B cell (primary cell): ENCODE measurements around the gene VAV2. TPM values are rescaled to one million over a fixed set of nuclear protein-coding genes. Genes with fewer than 3 reads are reported as not detected.

Experiments used
- ATAC-seq: fragments of 200-7000 bp; cut with Tn5 transposase; one replicate; pipeline ENCODE4 v1.10.0; 2021; ENCODE audit warnings: low read depth, mild to moderate bottlenecking, moderate number of reproducible peaks, moderate library complexity
- CTCF ChIA-PET: fragments of 350-600 bp; sonication (Branson Sonifier 250); formaldehyde crosslinking; loops from one replicate; lab custom pipeline; 2021; ENCODE audit warnings: antibody characterized with exemption, inconsistent platforms; lab: Charles Lee
- POLR2A ChIA-PET: fragments of 350-600 bp; sonication (Branson Sonifier 250); formaldehyde crosslinking; loops from one replicate; lab custom pipeline; 2021; ENCODE audit warnings: antibody characterized with exemption; lab: Charles Lee
- DNase-seq: peaks from one replicate; pipeline ENCODE4 v3.0.0; 2013
- H2AFZ ChIP-seq: 2 replicates; pipeline ENCODE4 v1.6.1; 2012; ENCODE audit warnings: mild to moderate bottlenecking, low read depth, low read length; ENCODE audit not compliant: insufficient read depth, poor library complexity, severe bottlenecking
- H3K27ac ChIP-seq, 2 donors: 1 replicate in 1 of 2; 2 replicates in 1 of 2; pipeline ENCODE4 v1.5.1; 2012 to 2013; ENCODE audit warnings: low read length in 2 of 2, mild to moderate bottlenecking in 2 of 2, moderate library complexity in 1 of 2
- H3K27me3 ChIP-seq, 4 experiments: fragments of 200-600 bp in 1 of 4; sonication (generic) in 1 of 4; replicated peaks in 1 of 4; 1 replicate in 2 of 4; 2 replicates in 2 of 4; pipeline versions ENCODE4 v1.6.1 to v1.7.0; 2013 to 2016; ENCODE audit warnings: low read length in 3 of 4, mild to moderate bottlenecking in 2 of 4, mixed read lengths in 1 of 4, moderate library complexity in 1 of 4; ENCODE audit not compliant: insufficient read depth in 4 of 4, control insufficient read depth in 3 of 4; ENCODE audit errors: control extremely low read depth in 1 of 4
- H3K36me3 ChIP-seq, 2 experiments: replicated peaks in 1 of 2; 1 replicate in 1 of 2; 2 replicates in 1 of 2; pipeline versions ENCODE4 v1.6.1 to v1.7.1; 2013; ENCODE audit warnings: low read length in 1 of 2; ENCODE audit not compliant: insufficient read depth in 2 of 2, control insufficient read depth in 1 of 2; ENCODE audit errors: control extremely low read depth in 1 of 2, extremely low read depth in 1 of 2
- H3K4me1 ChIP-seq, 2 donors: fragments of 200-600 bp in 1 of 2; sonication (generic) in 1 of 2; 1 replicate in 1 of 2; 2 replicates in 1 of 2; pipeline versions ENCODE4 v1.5.1 to v1.6.1; 2013 to 2017; ENCODE audit warnings: low read length in 2 of 2; ENCODE audit not compliant: control insufficient read depth in 2 of 2, insufficient read depth in 2 of 2
- H3K4me2 ChIP-seq: replicated peaks from 2 replicates; pipeline ENCODE3; 2012; ENCODE audit warnings: mild to moderate bottlenecking, low read depth, low read length; ENCODE audit not compliant: poor library complexity, severe bottlenecking
- H3K4me3 ChIP-seq, 5 experiments: fragments of 200-600 bp in 1 of 5; sonication (generic) in 1 of 5; 1 replicate in 3 of 5; 2 replicates in 2 of 5; pipeline versions ENCODE4 v1.5.1 to v1.7.0; 2011 to 2016; ENCODE audit warnings: low read length in 4 of 5, mild to moderate bottlenecking in 4 of 5, low read depth in 2 of 5, control low read depth in 1 of 5, moderate library complexity in 1 of 5; ENCODE audit not compliant: insufficient read depth in 1 of 5; ENCODE audit errors: control extremely low read depth in 1 of 5, extremely low read depth in 1 of 5
- H3K79me2 ChIP-seq: fragments of 200-600 bp; sonication (generic); one replicate; pipeline ENCODE4 v1.6.0; 2016; ENCODE audit warnings: low read length; ENCODE audit not compliant: control insufficient read depth, insufficient read depth
- H3K9ac ChIP-seq: fragments of 200-600 bp; sonication (generic); 2 replicates; pipeline ENCODE4 v1.6.1; 2017; ENCODE audit warnings: mild to moderate bottlenecking, low read length, moderate library complexity
- H3K9me3 ChIP-seq, 3 donors: one replicate each; pipeline versions ENCODE4 v1.6.1 to v1.7.1; 2013; ENCODE audit warnings: low read length in 2 of 3; ENCODE audit not compliant: control insufficient read depth in 2 of 3, insufficient read depth in 1 of 3; ENCODE audit errors: control extremely low read depth in 1 of 3
- H4K20me1 ChIP-seq: 2 replicates; pipeline ENCODE4 v1.6.0; 2012; ENCODE audit warnings: mild to moderate bottlenecking, low read length; ENCODE audit not compliant: insufficient read depth, control insufficient read depth, poor library complexity, severe bottlenecking
- H3K27ac Mint-ChIP-seq: one replicate; pipeline ENCODE4 v1.8.0; 2021; ENCODE audit warnings: mixed read lengths
- H3K27me3 Mint-ChIP-seq: one replicate; pipeline ENCODE4 v1.8.0; 2021; ENCODE audit warnings: mixed read lengths
- H3K4me1 Mint-ChIP-seq: one replicate; pipeline ENCODE4 v1.8.0; 2021; ENCODE audit warnings: mixed read lengths
- H3K4me3 Mint-ChIP-seq: one replicate; pipeline ENCODE4 v1.8.0; 2021; ENCODE audit warnings: mixed read lengths
- H3K9me3 Mint-ChIP-seq: one replicate; pipeline ENCODE4 v1.8.0; 2022; ENCODE audit warnings: mixed read lengths; ENCODE audit not compliant: insufficient read depth
- EZH2 ChIP-seq: IDR thresholded peaks from 2 replicates; pipeline ENCODE4 v1.6.1; 2012; ENCODE audit warnings: borderline replicate concordance, low read depth, mild to moderate bottlenecking, moderate library complexity, low read length; ENCODE audit not compliant: insufficient read depth, poor library complexity, severe bottlenecking
- WGBS: methylation state at CpG from one replicate; pipeline ENCODE4 v1.1.5; 2013; ENCODE audit warnings: missing lambda C conversion rate; ENCODE audit not compliant: insufficient coverage; 5-methylcytosine and 5-hydroxymethylcytosine counted together
- intact Hi-C: fragments of 100-400 bp; cut with micrococcal nuclease; formaldehyde crosslinking; loops from one replicate; pipeline ENCODE4 v1.10.0; 2022
- polyA plus RNA-seq: library from polyadenylated mRNA; depleted of rRNA; stranded (reverse); fragments of >200 nt; gene quantifications from 2 replicates; pipeline ENCODE4 v1.2.3, GENCODE V29; 2012
- total RNA-seq, 2 donors: library from RNA; stranded (reverse); fragments of 120-200 nt in 1 of 2; gene quantifications; 1 replicate in 1 of 2; 2 replicates in 1 of 2; pipeline versions ENCODE4 v1.2.3 to v1.2.4, GENCODE V29; 2013 to 2022
- TF ChIP-seq, protein P1 (sequence below): fragments of 200-600 bp; IDR thresholded peaks from one replicate; pipeline ENCODE4 v1.8.0; 2022; ENCODE audit warnings: antibody characterized with exemption, mild to moderate bottlenecking

Gene VAV2
- total and polyA plus RNA-seq, 2 donors (not counting 1 experiment from before 2014, with no cell fraction given), result 34.4 to 128 TPM

DNA sequence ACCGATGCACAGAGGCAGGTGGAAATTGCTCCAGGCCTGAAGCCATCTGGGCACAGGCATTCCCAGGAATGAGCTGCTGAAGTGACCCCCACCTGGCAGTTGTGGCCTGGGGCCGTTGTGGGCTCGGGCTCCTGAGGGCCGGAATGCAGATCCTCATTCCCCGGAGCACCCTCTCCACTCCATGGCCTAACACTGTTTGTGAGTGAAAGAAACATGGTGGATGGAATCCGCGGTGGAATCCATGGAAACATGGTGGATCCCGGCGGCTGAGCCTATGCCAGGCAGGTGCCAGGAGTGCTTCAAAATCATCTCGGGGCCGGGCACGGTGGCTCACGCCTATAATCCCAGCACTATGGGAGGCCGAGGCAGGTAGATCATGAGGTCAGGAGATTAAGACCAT, 250.4 kb downstream of the VAV2 start:
- Histone ChIP-seq H3K36me3 (no peaks in the 10 kb centered on the region), H4K20me1 (no peaks in the 10 kb centered on the region), H3K27me3 (no peaks in the 10 kb centered on the region), H3K4me2 (no peak overlapping the region), H3K9ac (no peak overlapping the region), H3K27ac (no peak overlapping the region), H3K4me3 (no peak overlapping the region), H3K4me1 (peaks cover 8 to 16% of the 10 kb centered on the region in 2 donors), H2AFZ (no peak overlapping the region), H3K79me2 (no peaks in the 10 kb centered on the region), H3K9me3 (no peaks in the 10 kb centered on the region)
- no peak for TF ChIP-seq EZH2
- TF ChIP-seq, protein P1, sequence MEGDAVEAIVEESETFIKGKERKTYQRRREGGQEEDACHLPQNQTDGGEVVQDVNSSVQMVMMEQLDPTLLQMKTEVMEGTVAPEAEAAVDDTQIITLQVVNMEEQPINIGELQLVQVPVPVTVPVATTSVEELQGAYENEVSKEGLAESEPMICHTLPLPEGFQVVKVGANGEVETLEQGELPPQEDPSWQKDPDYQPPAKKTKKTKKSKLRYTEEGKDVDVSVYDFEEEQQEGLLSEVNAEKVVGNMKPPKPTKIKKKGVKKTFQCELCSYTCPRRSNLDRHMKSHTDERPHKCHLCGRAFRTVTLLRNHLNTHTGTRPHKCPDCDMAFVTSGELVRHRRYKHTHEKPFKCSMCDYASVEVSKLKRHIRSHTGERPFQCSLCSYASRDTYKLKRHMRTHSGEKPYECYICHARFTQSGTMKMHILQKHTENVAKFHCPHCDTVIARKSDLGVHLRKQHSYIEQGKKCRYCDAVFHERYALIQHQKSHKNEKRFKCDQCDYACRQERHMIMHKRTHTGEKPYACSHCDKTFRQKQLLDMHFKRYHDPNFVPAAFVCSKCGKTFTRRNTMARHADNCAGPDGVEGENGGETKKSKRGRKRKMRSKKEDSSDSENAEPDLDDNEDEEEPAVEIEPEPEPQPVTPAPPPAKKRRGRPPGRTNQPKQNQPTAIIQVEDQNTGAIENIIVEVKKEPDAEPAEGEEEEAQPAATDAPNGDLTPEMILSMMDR, result no peak
- ATAC-seq (no peak), DNase-seq (no peak)
- Mint-ChIP-seq H3K4me3 (no peak overlapping the region), H3K27ac (no peak overlapping the region), H3K4me1 (peaks cover 11% of the 10 kb centered on the region), H3K27me3 (peaks cover 22% of the 10 kb centered on the region), H3K9me3 (no peaks in the 10 kb centered on the region)
- POLR2A ChIA-PET, result no interaction called here
- WGBS, result 95% methylated on average over 13 of the region's 14 CpGs
- CTCF ChIA-PET, result interaction anchor here (0.7 to 2.6 kb wide), 11 partner anchors 9 to 599 kb away, joined by 3 to 23 read pairs (median 7); no protein-coding TSS in a partner anchor
- intact Hi-C loops, result no loop called here

DNA sequence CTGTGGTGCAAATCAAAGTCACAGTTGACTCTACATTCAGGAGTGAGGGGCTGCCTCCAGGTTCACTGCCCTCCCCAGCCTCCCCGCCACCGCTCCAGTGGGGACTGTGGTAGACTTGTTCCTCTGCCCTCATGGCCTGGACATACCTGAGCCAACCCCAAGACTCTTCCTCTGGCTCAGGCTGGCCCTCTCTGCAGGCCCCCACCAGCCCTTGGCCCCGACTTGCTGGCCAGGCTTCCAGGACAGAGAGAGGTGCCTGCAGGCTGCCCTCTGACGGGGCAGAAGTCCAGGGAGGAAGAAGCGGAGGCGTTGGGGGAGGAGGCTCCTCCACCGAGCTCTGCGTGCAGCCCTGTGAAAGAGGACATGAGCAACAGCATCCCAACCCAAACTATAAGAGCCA, 251.2 kb downstream of the VAV2 start:
- no peak overlapping the region for H3K9ac ChIP-seq
- H3K4me3 Mint-ChIP-seq, result no peak overlapping the region
- intact Hi-C loops, result no loop called here

More for the DNA sequence above, 251.2 kb downstream of the VAV2 start:
- peaks cover 8 to 19% of the 10 kb centered on the region in 2 donors for H3K4me1 ChIP-seq
- no peaks in the 10 kb centered on the region for H3K36me3 ChIP-seq
- H2AFZ ChIP-seq, result no peak overlapping the region
- ATAC-seq (no peak), DNase-seq (no peak)
- H3K27ac ChIP-seq, result no peak overlapping the region
- Mint-ChIP-seq H3K9me3 (no peaks in the 10 kb centered on the region), H3K27me3 (peaks cover 15% of the 10 kb centered on the region), H3K4me1 (peaks cover 16% of the 10 kb centered on the region), H3K27ac (no peak overlapping the region)
- H3K9me3 ChIP-seq, result no peaks in the 10 kb centered on the region
- no peak overlapping the region for H3K4me2 ChIP-seq
- ChIA-PET POLR2A (interaction anchor here (0.7 kb wide), 1 partner anchor 187 kb away, joined by 3 read pairs; no protein-coding TSS in a partner anchor), CTCF (interaction anchor here (2.4 to 2.6 kb wide), 2 partner anchors 14 to 254 kb away, joined by 13 to 23 read pairs; no protein-coding TSS in a partner anchor)
- no peaks in the 10 kb centered on the region for H3K79me2 ChIP-seq
- no peaks in the 10 kb centered on the region for H4K20me1 ChIP-seq
- TF ChIP-seq EZH2, result no peak
- no peaks in the 10 kb centered on the region for H3K27me3 ChIP-seq
- 90% methylated on average over 8 of the region's 8 CpGs for whole genome bisulfite sequencing
- H3K4me3 ChIP-seq, result no peak overlapping the region
